Activated naive CD8-positive, alpha-beta T cell treated with anti-CD3 and anti-CD28 coated beads, Interleukin-2, amount 50 U/mL, for 16 hours (primary cell): Measurements from ENCODE around the gene ZNF862.
"Not testable (repeated sequence)": the region's sequence is repeated elsewhere in the genome, so short reads cannot be mapped to it uniquely, and the experiment has no call there.

Experiments used
- DNase-seq: peaks from one replicate; pipeline ENCODE4 v3.0.0-alpha.2; 2020; ENCODE audit warnings: low read depth, low spot score

ZNF862 gene

GRCh38 chr7:149824748-149825566, 13.2 kb upstream of the ZNF862 start:
- DNase-seq: no peak

- DNase-seq: no peak
Observed at GRCh38 chr7:149825567-149826343, 12.4 kb upstream of the ZNF862 start.

GRCh38 chr7:149826344-149827088, 11.7 kb upstream of the ZNF862 start:
- no peak for DNase-seq

- no peak for DNase-seq
Observed at GRCh38 chr7:149827089-149827981, 10.8 kb upstream of the ZNF862 start.

GRCh38 chr7:149828357-149829309, 9.5 kb upstream of the ZNF862 start:
- no peak for DNase-seq

GRCh38 chr7:149830527-149830926, 7.6 kb upstream of the ZNF862 start:
- DNase-seq: not testable (repeated sequence)

GRCh38 chr7:149830997-149831740, 7.0 kb upstream of the ZNF862 start:
- DNase-seq: no peak

GRCh38 chr7:149831741-149832219, 6.4 kb upstream of the ZNF862 start:
- no peak for DNase-seq

- DNase-seq: no peak
Observed at GRCh38 chr7:149832332-149833041, 5.7 kb upstream of the ZNF862 start.

- no peak for DNase-seq
Observed at GRCh38 chr7:149833495-149834130, 4.6 kb upstream of the ZNF862 start.

- no peak for DNase-seq
Observed at GRCh38 chr7:149834601-149835000, 3.6 kb upstream of the ZNF862 start.

- DNase-seq: no peak
Observed at GRCh38 chr7:149836434-149836833, 1.7 kb upstream of the ZNF862 start.

- no peak for DNase-seq
Observed at GRCh38 chr7:149837564-149838223, 481 bp upstream of the ZNF862 start.

GRCh38 chr7:149838992-149839408, 825 bp downstream of the ZNF862 start:
- no peak for DNase-seq

- DNase-seq: no peak
Observed at GRCh38 chr7:149839933-149840332, 1.8 kb downstream of the ZNF862 start.

GRCh38 chr7:149843566-149843965, 5.4 kb downstream of the ZNF862 start:
- no peak for DNase-seq

GRCh38 chr7:149844445-149844844, 6.3 kb downstream of the ZNF862 start:
- no peak for DNase-seq
